Ovary (tissue), 3 donors: Measurements from ENCODE around the gene AMBP.

ENCODE experiments used
- CTCF ChIP-seq, 3 donors: fragments of 450-650 bp in 2 of 3; fragments of 200-600 bp in 1 of 3; IDR thresholded peaks; one replicate each; pipeline versions ENCODE4 v1.5.1 to v1.8.0; 2016 to 2022; ENCODE audit warnings: antibody characterized with exemption in 3 of 3, mild to moderate bottlenecking in 1 of 3
- POLR2A ChIP-seq: fragments of 450-650 bp; IDR thresholded peaks from one replicate; pipeline ENCODE4 v1.6.1; 2017; ENCODE audit warnings: antibody characterized with exemption, mild to moderate bottlenecking, moderate library complexity
- donor health status: DM: no; HTN: no; CAD: no.

- TF ChIP-seq POLR2A: no peak
- TF ChIP-seq CTCF (IDR thresholded peaks at IDR 0.05): no peak
Measured at GRCh38 chr9:114092336-114092735, 14.2 kb upstream of the AMBP start.
